Kidney (tissue), 14 donors: ENCODE measurements around the gene PHF12. TPM values are rescaled to one million over a fixed set of nuclear protein-coding genes. Genes with fewer than 3 reads are reported as not detected.
"Not testable (repeated sequence)": the region's sequence is repeated elsewhere in the genome, so short reads cannot be mapped to it uniquely, and the experiment has no call there.

Experiments
- DNase-seq, 5 donors: peaks; one replicate each; pipeline ENCODE4 v3.0.0-alpha.2; 2013 to 2020
- FAIRE-seq: peaks from 2 replicates; lab custom pipeline; 2012; peaks lifted over from hg19 to GRCh38; lab: Jason Lieb, UNC
- H3K27ac ChIP-seq, 2 donors: one replicate each; pipeline ENCODE4 v1.7.0; 2013; ENCODE audit warnings: low read depth in 2 of 2, low read length in 2 of 2, inconsistent platforms in 1 of 2
- H3K27me3 ChIP-seq: one replicate; pipeline ENCODE4 v1.7.1; 2013; ENCODE audit warnings: low read length, inconsistent platforms; ENCODE audit not compliant: control insufficient read depth, insufficient read depth
- H3K36me3 ChIP-seq, 3 donors: one replicate each; pipeline versions ENCODE4 v1.7.0 to v1.7.1; 2013; ENCODE audit warnings: low read length in 3 of 3, control low read depth in 1 of 3, inconsistent platforms in 1 of 3; ENCODE audit not compliant: insufficient read depth in 3 of 3, control insufficient read depth in 2 of 3
- H3K4me1 ChIP-seq, 3 donors: one replicate each; pipeline versions ENCODE4 v1.7.0 to v1.7.1; 2013; ENCODE audit warnings: low read length in 3 of 3, inconsistent platforms in 1 of 3, low read depth in 1 of 3; ENCODE audit not compliant: control insufficient read depth in 2 of 3, insufficient read depth in 2 of 3
- H3K4me3 ChIP-seq, 3 donors: one replicate each; pipeline versions ENCODE4 v1.7.0 to v1.8.1; 2013; ENCODE audit warnings: low read length in 3 of 3, control low read depth in 1 of 3, inconsistent platforms in 1 of 3
- H3K9ac ChIP-seq, 3 donors: one replicate each; pipeline versions ENCODE4 v1.7.0 to v1.7.1; 2013; ENCODE audit warnings: low read length in 3 of 3, control low read depth in 1 of 3, inconsistent platforms in 1 of 3
- H3K9me3 ChIP-seq, 3 donors: one replicate each; pipeline versions ENCODE4 v1.7.0 to v1.7.1; 2013; ENCODE audit warnings: low read length in 3 of 3, control low read depth in 1 of 3, inconsistent platforms in 1 of 3; ENCODE audit not compliant: control insufficient read depth in 2 of 3, insufficient read depth in 1 of 3
- CTCF ChIP-seq: IDR thresholded peaks from 3 replicates; pipeline ENCODE4 v1.5.1; 2012; ENCODE audit warnings: mild to moderate bottlenecking, moderate library complexity, borderline replicate concordance; ENCODE audit not compliant: insufficient read depth; ENCODE audit errors: extremely low read depth
- intact Hi-C: fragments of 100-400 bp; cut with DNase I; formaldehyde crosslinking; loops from one replicate; pipeline ENCODE4 v1.11.1; 2022
- polyA plus RNA-seq: library from polyadenylated mRNA; stranded (reverse); fragments of 350-450 nt; fragmentation: Illumina TruSeq; extraction: RNeasy Lipid Tissue Mini Kit (QIAGEN cat#74804); gene quantifications from one replicate; pipeline ENCODE4 v1.2.3, GENCODE V29; 2014; ENCODE audit warnings: low read depth, low replicate concordance; ENCODE audit not compliant: insufficient read depth
- total RNA-seq: library from RNA; stranded (reverse); fragmentation: NEBNext Ultra II Directional; extraction: Animal tissue kit (Norgen Biotek cat#: 25700); gene quantifications from one replicate; pipeline ENCODE4 v1.2.1, GENCODE V29; 2021
- donor health status: control.
- donor health status: control.
- donor health status: control.
- donor health status: control.
- donor health status: control.
- donor health status: DM: yes; HTN: yes; CAD: no.
- donor health status: Normal renal cell carcinoma (clear cell type).

The PHF12 gene
- total and polyA plus RNA-seq, 2 donors from 2014 or later: 8.8 to 50.4 TPM

- intact Hi-C loops: no loop called here
- H3K9ac ChIP-seq: no peak overlapping the region
- no peak overlapping the region for H3K27ac ChIP-seq
- FAIRE-seq (no peak), DNase-seq (no peak)
- H3K27me3 ChIP-seq: no peaks in the 10 kb centered on the region
- no peak overlapping the region for H3K4me3 ChIP-seq
- no peaks in the 10 kb centered on the region for H3K4me1 ChIP-seq
- H3K36me3 ChIP-seq: peaks cover 0 to 34% (median 29%) of the 10 kb centered on the region in 3 donors
- H3K9me3 ChIP-seq: no peaks in the 10 kb centered on the region
- TF ChIP-seq CTCF: no peak
These were observed 73.0 kb downstream of the PHF12 start for GRCh38 chr17:28878158-28878910.

GRCh38 chr17:28877150-28877711, 74.1 kb downstream of the PHF12 start:
- not testable (repeated sequence) for H3K4me1 ChIP-seq, DNase-seq, H3K4me3 ChIP-seq

GRCh38 chr17:28875848-28876550, 75.3 kb downstream of the PHF12 start:
- Histone ChIP-seq H3K27ac (no peak overlapping the region), H3K9me3 (no peaks in the 10 kb centered on the region), H3K4me3 (no peak overlapping the region), H3K27me3 (no peaks in the 10 kb centered on the region), H3K36me3 (peaks cover 0 to 18% (median 13%) of the 10 kb centered on the region in 3 donors), H3K4me1 (no peaks in the 10 kb centered on the region), H3K9ac (no peak overlapping the region)
- DNase-seq (no peak), FAIRE-seq (no peak)
- TF ChIP-seq CTCF: no peak
- intact Hi-C loops: no loop called here

More at GRCh38 chr17:28877150-28877711, 74.1 kb downstream of the PHF12 start:
- H3K27ac ChIP-seq, H3K27me3 ChIP-seq, FAIRE-seq, intact Hi-C loops, H3K9ac ChIP-seq, H3K9me3 ChIP-seq: not testable (repeated sequence)
- peaks cover 0 to 25% (median 24%) of the 10 kb centered on the region in 3 donors for H3K36me3 ChIP-seq

- H3K27me3 ChIP-seq: no peaks in the 10 kb centered on the region
- no peak for TF ChIP-seq CTCF
- intact Hi-C loops: no loop called here
- no peak for FAIRE-seq
- H3K36me3 ChIP-seq: peaks cover 0 to 8% (median under 1%) of the 10 kb centered on the region in 3 donors
- no peaks in the 10 kb centered on the region for H3K9me3 ChIP-seq
- no peak overlapping the region for H3K4me3 ChIP-seq
- no peak overlapping the region for H3K27ac ChIP-seq
- H3K4me1 ChIP-seq: no peaks in the 10 kb centered on the region
- H3K9ac ChIP-seq: no peak overlapping the region
- no peak for DNase-seq
These were observed 76.6 kb downstream of the PHF12 start for GRCh38 chr17:28874750-28875149.
